GM06990 (cell line): Measurements from ENCODE around the gene KIR2DL1.
"Not testable (repeated sequence)": the region's sequence is repeated elsewhere in the genome, so short reads cannot be mapped to it uniquely, and the experiment has no call there.

Experiments used
- DNase-seq: peaks from one replicate; pipeline ENCODE4 v3.0.0-alpha.2; 2011; ENCODE audit not compliant: insufficient read length; ENCODE audit errors: extremely low read depth
- H3K27me3 ChIP-seq: replicated peaks from 2 replicates; pipeline ENCODE4 v1.6.0; 2011; ENCODE audit warnings: low read length; ENCODE audit not compliant: control insufficient read depth, insufficient read depth
- H3K36me3 ChIP-seq: 2 replicates; pipeline ENCODE4 v1.5.1; 2011; ENCODE audit warnings: low read length; ENCODE audit not compliant: control insufficient read depth, insufficient read depth
- H3K4me3 ChIP-seq: replicated peaks from 2 replicates; pipeline ENCODE4 v1.5.1; 2011; ENCODE audit warnings: low read depth, mild to moderate bottlenecking, control low read depth, low read length
- CTCF ChIP-seq: IDR thresholded peaks from 2 replicates; pipeline ENCODE4 v1.5.1; 2011; ENCODE audit warnings: low read length, control low read depth, mild to moderate bottlenecking, inconsistent platforms; ENCODE audit not compliant: insufficient read depth, poor library complexity, severe bottlenecking

KIR2DL1 gene

GRCh38 chr19:54769646-54770045 is at the start of gene KIR2DL1:
TSS of gene KIR2DL1 (plus strand) at chr19:54769793. CDS start at chr19:54769851, 58 bp downstream.
- DNase-seq, H3K36me3 ChIP-seq, H3K4me3 ChIP-seq, H3K27me3 ChIP-seq: not testable (repeated sequence)

GRCh38 chr19:54724142-54724541 is 45.5 kb upstream of the KIR2DL1 start, which contains the start of gene KIR3DL3:
TSS of gene KIR3DL3 (plus strand) at chr19:54724442. CDS start at chr19:54724497, 55 bp downstream.
- no peak within 1 kb of the TSS for H3K4me3 ChIP-seq

GRCh38 chr19:54724644-54725043 is 44.9 kb upstream of the KIR2DL1 start:
- Histone ChIP-seq H3K4me3 (no peak overlapping the region), H3K36me3 (no peaks in the 10 kb centered on the region), H3K27me3 (no peaks in the 10 kb centered on the region; the same call in 1 of the 2 replicates)
- no peak for DNase-seq
- no peak for TF ChIP-seq CTCF

More at GRCh38 chr19:54724142-54724541, 45.5 kb upstream of the KIR2DL1 start, which contains the start of gene KIR3DL3:
- no peaks in the 10 kb centered on the region; the same call in 1 of the 2 replicates for H3K27me3 ChIP-seq
- DNase-seq: no peak
- H3K36me3 ChIP-seq: no peaks in the 10 kb centered on the region
- no peak for TF ChIP-seq CTCF

GRCh38 chr19:54725321-54725720 is 44.3 kb upstream of the KIR2DL1 start:
- no peak for DNase-seq
- no peak for TF ChIP-seq CTCF
- Histone ChIP-seq H3K27me3 (no peaks in the 10 kb centered on the region; the same call in 1 of the 2 replicates), H3K4me3 (no peak overlapping the region), H3K36me3 (no peaks in the 10 kb centered on the region)

GRCh38 chr19:54727562-54727961 is 42.0 kb upstream of the KIR2DL1 start:
- no peaks in the 10 kb centered on the region for H3K36me3 ChIP-seq
- H3K4me3 ChIP-seq: no peak overlapping the region
- no peak for TF ChIP-seq CTCF
- no peaks in the 10 kb centered on the region; the same call in none of the 2 replicates for H3K27me3 ChIP-seq
- no peak for DNase-seq

- no peak for DNase-seq
- Histone ChIP-seq H3K36me3 (no peaks in the 10 kb centered on the region), H3K4me3 (no peak overlapping the region), H3K27me3 (no peaks in the 10 kb centered on the region; the same call in none of the 2 replicates)
- TF ChIP-seq CTCF: no peak
These were observed 41.4 kb upstream of the KIR2DL1 start for GRCh38 chr19:54728167-54728566.
